Spleen (tissue), 11 donors: ENCODE results near the gene SOWAHA. TPM values are rescaled to one million over a fixed set of nuclear protein-coding genes. Genes with fewer than 3 reads are reported as not detected.
A peak's percentile ranks its signal among the peaks of the same experiment; 100 is the strongest.

Experiments
- DNase-seq: peaks from one replicate; pipeline ENCODE4 v3.0.0-alpha.2; 2020
- H3K27ac ChIP-seq, 8 donors: fragments of 200-600 bp; sonication (generic) in 7 of 8; 1 replicate in 4 of 8; 2 replicates in 4 of 8; pipeline versions ENCODE4 v1.5.0 to v1.8.0; 2016 to 2021; ENCODE audit warnings: inconsistent platforms in 4 of 8, mild to moderate bottlenecking in 4 of 8, moderate library complexity in 1 of 8
- H3K27me3 ChIP-seq, 7 donors: fragments of 200-600 bp; sonication (generic) in 6 of 7; replicated peaks in 1 of 7; 1 replicate in 4 of 7; 2 replicates in 3 of 7; pipeline versions ENCODE4 v1.5.0 to v1.8.0; 2016 to 2021; ENCODE audit warnings: inconsistent platforms in 3 of 7, mild to moderate bottlenecking in 1 of 7
- H3K36me3 ChIP-seq, 6 donors: fragments of 200-600 bp; sonication (generic) in 5 of 6; 1 replicate in 4 of 6; 2 replicates in 2 of 6; pipeline versions ENCODE4 v1.5.0 to v1.8.0; 2016 to 2021; ENCODE audit warnings: inconsistent platforms in 2 of 6
- H3K4me1 ChIP-seq, 6 donors: fragments of 200-600 bp; sonication (generic) in 5 of 6; 1 replicate in 3 of 6; 2 replicates in 3 of 6; pipeline versions ENCODE4 v1.5.0 to v1.8.0; 2016 to 2021; ENCODE audit warnings: inconsistent platforms in 3 of 6
- H3K4me3 ChIP-seq, 8 donors: fragments of 200-600 bp; sonication (generic) in 7 of 8; 1 replicate in 4 of 8; 2 replicates in 4 of 8; pipeline versions ENCODE4 v1.5.0 to v1.8.0; 2016 to 2021; ENCODE audit warnings: inconsistent platforms in 4 of 8, mild to moderate bottlenecking in 4 of 8, moderate library complexity in 2 of 8
- H3K9me3 ChIP-seq, 8 donors: fragments of 200-600 bp; sonication (generic) in 7 of 8; 1 replicate in 4 of 8; 2 replicates in 4 of 8; pipeline versions ENCODE4 v1.5.0 to v1.8.0; 2016 to 2021; ENCODE audit warnings: inconsistent platforms in 4 of 8
- POLR2A ChIP-seq, 3 donors: fragments of 450-650 bp; IDR thresholded peaks; one replicate each; pipeline ENCODE4 v1.5.1; 2017; ENCODE audit warnings: antibody characterized with exemption in 3 of 3, mild to moderate bottlenecking in 1 of 3
- POLR2AphosphoS5 ChIP-seq, 3 donors: sonication (generic); formaldehyde crosslinking; IDR thresholded peaks; one replicate each; pipeline ENCODE4 v1.5.1; 2017; ENCODE audit warnings: antibody characterized with exemption in 3 of 3
- WGBS, 5 donors: extraction: QIAGEN DNeasy Blood & Tissue Kit in 3 of 5; methylation state at CpG; one replicate each; pipeline versions ENCODE4 v1.1.5 to v1.1.7; 2013 to 2018; 5-methylcytosine and 5-hydroxymethylcytosine counted together
- intact Hi-C: fragments of 100-400 bp; cut with DNase I; formaldehyde crosslinking; loops from one replicate; pipeline ENCODE4 v1.15.0; 2023; ENCODE audit warnings: low total_unique reads
- polyA plus RNA-seq, 3 donors: library from polyadenylated mRNA; stranded (reverse); fragments of 200-250 nt; gene quantifications; one replicate each; pipeline ENCODE4 v1.2.1, GENCODE V29; 2013
- total RNA-seq, 7 donors: library from RNA; depleted of rRNA in 3 of 7; stranded (reverse); fragments of >200 nt in 3 of 7; fragmentation: NEBNext Ultra II Directional in 4 of 7; extraction: Animal tissue kit (Norgen Biotek cat#: 25700) in 4 of 7; gene quantifications; one replicate each; pipeline versions ENCODE4 v1.1.0 to v1.2.1, GENCODE V29; 2016 to 2021
- TF ChIP-seq, protein P1 (sequence below), 11 experiments: fragments of 200-600 bp in 7 of 11; fragments of 450-650 bp in 4 of 11; sonication (generic) in 4 of 11; IDR thresholded peaks in 8 of 11; conservative IDR thresholded peaks in 3 of 11; 1 replicate in 7 of 11; 2 replicates in 4 of 11; pipeline versions ENCODE4 v1.4.0 to v1.8.0; 2016 to 2021; ENCODE audit warnings: antibody characterized with exemption in 11 of 11, inconsistent platforms in 4 of 11, mild to moderate bottlenecking in 1 of 11
- donor health status: healthy with polysubstance abuse.
- donor health status: DM: no; HTN: no; CAD: no; lungs with moderate emphysema.
- donor health status: DM: no; HTN: no; CAD: no.
- donor health status: Bipolar disorder and iron deficiency.
- donor health status: healthy.
- donor health status: DM: no; HTN: no; CAD: no.
- donor health status: DM: yes; HTN: yes; CAD: no.

SOWAHA gene
- total and polyA plus RNA-seq, 10 donors: 0.03 to 0.56 (median 0.24) TPM; not detected in 7

GRCh38 chr5:132825834-132826391, 12.8 kb downstream of the SOWAHA start:
- H3K27me3 ChIP-seq: peaks cover 0 to 95% (median 44%) of the 10 kb centered on the region in 7 donors
- H3K4me3 ChIP-seq: peak overlapping the region; percentile 16 to 67 (median 34)
- 16 to 89% (median 20%) methylated on average over 5 to 43 of the region's 43 CpGs for WGBS, 5 donors
- no peaks in the 10 kb centered on the region for H3K9me3 ChIP-seq
- H3K4me1 ChIP-seq: peaks cover 4 to 50% (median 39%) of the 10 kb centered on the region in 6 donors
- intact Hi-C loops: no loop called here
- no peak for DNase-seq
- no peak overlapping the region for H3K27ac ChIP-seq
- TF ChIP-seq, protein P1, sequence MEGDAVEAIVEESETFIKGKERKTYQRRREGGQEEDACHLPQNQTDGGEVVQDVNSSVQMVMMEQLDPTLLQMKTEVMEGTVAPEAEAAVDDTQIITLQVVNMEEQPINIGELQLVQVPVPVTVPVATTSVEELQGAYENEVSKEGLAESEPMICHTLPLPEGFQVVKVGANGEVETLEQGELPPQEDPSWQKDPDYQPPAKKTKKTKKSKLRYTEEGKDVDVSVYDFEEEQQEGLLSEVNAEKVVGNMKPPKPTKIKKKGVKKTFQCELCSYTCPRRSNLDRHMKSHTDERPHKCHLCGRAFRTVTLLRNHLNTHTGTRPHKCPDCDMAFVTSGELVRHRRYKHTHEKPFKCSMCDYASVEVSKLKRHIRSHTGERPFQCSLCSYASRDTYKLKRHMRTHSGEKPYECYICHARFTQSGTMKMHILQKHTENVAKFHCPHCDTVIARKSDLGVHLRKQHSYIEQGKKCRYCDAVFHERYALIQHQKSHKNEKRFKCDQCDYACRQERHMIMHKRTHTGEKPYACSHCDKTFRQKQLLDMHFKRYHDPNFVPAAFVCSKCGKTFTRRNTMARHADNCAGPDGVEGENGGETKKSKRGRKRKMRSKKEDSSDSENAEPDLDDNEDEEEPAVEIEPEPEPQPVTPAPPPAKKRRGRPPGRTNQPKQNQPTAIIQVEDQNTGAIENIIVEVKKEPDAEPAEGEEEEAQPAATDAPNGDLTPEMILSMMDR (IDR thresholded peaks at IDR 0.05 in 8 of 11, conservative IDR thresholded peaks at IDR 0.05 in 3 of 11): no peak
- TF ChIP-seq POLR2A (IDR thresholded peaks at IDR 0.05) (no peak), POLR2AphosphoS5 (IDR thresholded peaks at IDR 0.05) (no peak)
- H3K36me3 ChIP-seq: no peaks in the 10 kb centered on the region

DNA sequence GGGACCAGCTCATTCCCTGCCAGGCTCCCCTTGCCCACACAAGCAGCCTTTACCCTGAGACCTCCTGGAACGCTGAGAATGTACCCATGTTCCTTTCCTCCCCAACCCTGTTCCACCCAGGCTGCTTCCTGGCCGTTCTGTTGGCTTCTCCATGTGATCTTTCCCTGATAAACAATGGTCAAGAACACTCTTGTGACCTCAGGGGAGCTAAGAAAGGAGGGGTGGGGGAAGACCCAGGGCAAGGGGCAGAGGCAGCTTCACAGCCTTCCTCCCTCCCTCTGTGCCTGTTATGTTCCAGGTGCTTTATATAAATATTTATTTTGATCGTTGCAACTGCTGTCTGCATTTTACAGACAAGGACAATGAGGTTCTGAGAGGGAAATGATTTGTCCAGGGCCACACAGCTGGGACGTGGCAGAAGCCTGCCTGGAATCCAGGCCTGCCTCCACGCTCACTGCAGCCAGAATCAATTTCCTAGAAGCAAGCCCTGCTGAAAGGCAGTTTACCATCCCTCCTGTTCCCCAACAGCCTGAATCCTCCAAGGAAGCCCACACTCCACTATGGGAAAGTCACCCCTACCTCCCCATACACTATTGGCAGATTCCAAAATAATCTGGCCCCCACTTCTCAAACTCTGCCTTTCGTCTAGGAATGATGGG, 13.5 kb downstream of the SOWAHA start:
- WGBS, 5 donors: 77 to 90% (median 81%) methylated on average over 6 of the region's 6 CpGs
- Histone ChIP-seq H3K27ac (no peak overlapping the region), H3K4me1 (peaks cover 4 to 53% (median 42%) of the 10 kb centered on the region in 6 donors), H3K9me3 (no peaks in the 10 kb centered on the region), H3K27me3 (peaks cover 0 to 95% (median 48%) of the 10 kb centered on the region in 7 donors), H3K36me3 (no peaks in the 10 kb centered on the region), H3K4me3 (peak overlapping the region in 1 of 8 donors; percentile 67)
- TF ChIP-seq, protein P1 (IDR thresholded peaks at IDR 0.05 in 8 of 11, conservative IDR thresholded peaks at IDR 0.05 in 3 of 11): no peak
- TF ChIP-seq POLR2A (IDR thresholded peaks at IDR 0.05): no peak
- no peak for TF ChIP-seq POLR2AphosphoS5 (IDR thresholded peaks at IDR 0.05)
- intact Hi-C loops: no loop called here
- DNase-seq: no peak

GRCh38 chr5:132827943-132828673, 15.0 kb downstream of the SOWAHA start:
- no peak for DNase-seq
- Histone ChIP-seq H3K4me1 (peaks cover 4 to 48% (median 37%) of the 10 kb centered on the region in 6 donors), H3K4me3 (no peak overlapping the region), H3K27me3 (peaks cover 0 to 86% (median 43%) of the 10 kb centered on the region in 7 donors), H3K9me3 (no peaks in the 10 kb centered on the region), H3K27ac (no peak overlapping the region), H3K36me3 (no peaks in the 10 kb centered on the region)
- intact Hi-C loops: no loop called here
- WGBS, 5 donors: 79 to 94% (median 85%) methylated on average over 4 of the region's 4 CpGs
- TF ChIP-seq, protein P1 (IDR thresholded peaks at IDR 0.05 in 8 of 11, conservative IDR thresholded peaks at IDR 0.05 in 3 of 11): no peak
- no peak for TF ChIP-seq POLR2A (IDR thresholded peaks at IDR 0.05)
- no peak for TF ChIP-seq POLR2AphosphoS5 (IDR thresholded peaks at IDR 0.05)
